Measurements from ENCODE around the gene ZNRF2.

DNA sequence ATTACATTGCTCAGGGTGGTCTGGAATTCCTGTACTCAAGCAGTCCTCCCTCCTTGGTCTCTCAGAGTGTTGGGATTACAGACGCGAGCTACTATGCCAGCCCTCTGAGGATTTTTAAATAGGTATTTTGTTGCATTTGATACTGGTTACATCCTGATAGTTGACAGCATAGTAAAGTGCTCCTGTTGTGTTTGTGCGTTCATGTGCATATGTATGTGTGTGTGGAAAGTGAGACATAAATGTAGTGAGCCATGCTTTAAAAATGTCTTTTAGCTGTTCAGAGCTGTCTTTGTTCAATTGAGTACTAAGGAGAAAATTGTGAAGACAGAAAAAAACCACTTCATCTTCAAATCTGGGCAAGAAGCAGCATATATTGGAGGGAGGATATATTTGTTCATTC is 27.8 kb downstream of the ZNRF2 start:
- TF ChIP-seq, protein P1, sequence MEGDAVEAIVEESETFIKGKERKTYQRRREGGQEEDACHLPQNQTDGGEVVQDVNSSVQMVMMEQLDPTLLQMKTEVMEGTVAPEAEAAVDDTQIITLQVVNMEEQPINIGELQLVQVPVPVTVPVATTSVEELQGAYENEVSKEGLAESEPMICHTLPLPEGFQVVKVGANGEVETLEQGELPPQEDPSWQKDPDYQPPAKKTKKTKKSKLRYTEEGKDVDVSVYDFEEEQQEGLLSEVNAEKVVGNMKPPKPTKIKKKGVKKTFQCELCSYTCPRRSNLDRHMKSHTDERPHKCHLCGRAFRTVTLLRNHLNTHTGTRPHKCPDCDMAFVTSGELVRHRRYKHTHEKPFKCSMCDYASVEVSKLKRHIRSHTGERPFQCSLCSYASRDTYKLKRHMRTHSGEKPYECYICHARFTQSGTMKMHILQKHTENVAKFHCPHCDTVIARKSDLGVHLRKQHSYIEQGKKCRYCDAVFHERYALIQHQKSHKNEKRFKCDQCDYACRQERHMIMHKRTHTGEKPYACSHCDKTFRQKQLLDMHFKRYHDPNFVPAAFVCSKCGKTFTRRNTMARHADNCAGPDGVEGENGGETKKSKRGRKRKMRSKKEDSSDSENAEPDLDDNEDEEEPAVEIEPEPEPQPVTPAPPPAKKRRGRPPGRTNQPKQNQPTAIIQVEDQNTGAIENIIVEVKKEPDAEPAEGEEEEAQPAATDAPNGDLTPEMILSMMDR (IDR thresholded peaks at IDR 0.05) = no peak
- no peak for TF ChIP-seq POLR2A (IDR thresholded peaks at IDR 0.05)

Data from esophagus squamous epithelium (tissue), 4 donors.